ENCODE measurements around the gene ALKBH6. TPM values are rescaled to one million over a fixed set of nuclear protein-coding genes. Genes with fewer than 3 reads are reported as not detected.

The ALKBH6 gene
- total and polyA plus RNA-seq, 2 of the 13 experiments (the other 11 are each of a cell fraction or from before 2014, with no cell fraction given) = 13.7 to 18.1 TPM

DNA sequence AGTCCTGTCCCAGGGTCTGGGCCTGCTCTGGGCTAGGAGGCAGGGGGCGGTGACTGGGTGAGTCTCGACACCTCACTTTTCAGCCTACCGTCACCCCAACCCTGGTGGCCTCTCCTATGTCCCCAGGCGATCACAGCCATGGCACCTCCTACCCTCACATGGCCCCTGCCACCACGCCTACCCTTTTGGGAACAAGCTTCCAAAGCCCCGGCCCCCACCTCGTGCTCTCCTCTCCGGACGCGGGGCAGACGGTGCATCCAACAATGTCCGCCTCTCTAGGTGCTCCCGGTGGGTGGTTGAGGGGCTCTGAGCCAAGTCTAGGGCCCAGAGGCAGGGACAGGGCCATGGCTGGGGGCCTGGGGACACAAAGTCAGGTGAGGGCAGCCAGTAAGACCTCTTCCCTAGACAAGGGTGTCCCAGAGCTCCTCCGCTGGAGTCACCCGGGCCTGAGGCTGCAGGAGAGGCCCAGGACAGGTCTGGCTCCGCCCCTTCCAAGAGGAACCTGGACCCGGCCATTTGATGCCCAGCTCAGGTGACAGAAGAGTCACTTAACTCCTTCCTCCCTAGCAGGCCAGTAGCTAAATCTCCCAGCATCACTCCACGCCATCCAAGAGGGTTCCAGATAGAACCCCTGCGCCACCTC is 5.6 kb downstream of the ALKBH6 start, which contains the start of gene SYNE4 (continued):
- TF ChIP-seq TFDP2 (CRISPR knock-in tag; IDR thresholded peaks at IDR 0.05) (no peak), TRIM24 (CRISPR knock-in tag; IDR thresholded peaks at IDR 0.05) (no peak), ZNF354B (CRISPR knock-in tag; IDR thresholded peaks at IDR 0.05) (no peak), PATZ1 (CRISPR knock-in tag; IDR thresholded peaks at IDR 0.05) (peak; percentile 42; the same call in 1 of the 2 replicates), SIN3A (IDR thresholded peaks at IDR 0.05; ENCODE audit: borderline replicate concordance, low read depth, low read length) (peak; percentile 49; the same call in 1 of the 2 replicates), ZNF83 (CRISPR knock-in tag; IDR thresholded peaks at IDR 0.05; ENCODE audit: borderline replicate concordance) (no peak), ZNF337 (CRISPR knock-in tag; IDR thresholded peaks at IDR 0.05; ENCODE audit: borderline replicate concordance, low read depth) (no peak), RNF2 (conservative IDR thresholded peaks at IDR 0.05; ENCODE audit: low read depth) (no peak; the same call in 1 of the 2 replicates), ETS1 (CRISPR knock-in tag; IDR thresholded peaks at IDR 0.05) (no peak), ZNF749 (CRISPR knock-in tag; IDR thresholded peaks at IDR 0.05; ENCODE audit: borderline replicate concordance) (no peak), CENPX (CRISPR knock-in tag; IDR thresholded peaks at IDR 0.05) (no peak), SOX6 (IDR thresholded peaks at IDR 0.05) (no peak), SOX6 (CRISPR knock-in tag; IDR thresholded peaks at IDR 0.05) (peak; percentile 36; the same call in 1 of the 2 replicates), ZNF235 (CRISPR knock-in tag; IDR thresholded peaks at IDR 0.05; ENCODE audit: borderline replicate concordance) (no peak)
- TF ChIP-seq, protein P1, sequence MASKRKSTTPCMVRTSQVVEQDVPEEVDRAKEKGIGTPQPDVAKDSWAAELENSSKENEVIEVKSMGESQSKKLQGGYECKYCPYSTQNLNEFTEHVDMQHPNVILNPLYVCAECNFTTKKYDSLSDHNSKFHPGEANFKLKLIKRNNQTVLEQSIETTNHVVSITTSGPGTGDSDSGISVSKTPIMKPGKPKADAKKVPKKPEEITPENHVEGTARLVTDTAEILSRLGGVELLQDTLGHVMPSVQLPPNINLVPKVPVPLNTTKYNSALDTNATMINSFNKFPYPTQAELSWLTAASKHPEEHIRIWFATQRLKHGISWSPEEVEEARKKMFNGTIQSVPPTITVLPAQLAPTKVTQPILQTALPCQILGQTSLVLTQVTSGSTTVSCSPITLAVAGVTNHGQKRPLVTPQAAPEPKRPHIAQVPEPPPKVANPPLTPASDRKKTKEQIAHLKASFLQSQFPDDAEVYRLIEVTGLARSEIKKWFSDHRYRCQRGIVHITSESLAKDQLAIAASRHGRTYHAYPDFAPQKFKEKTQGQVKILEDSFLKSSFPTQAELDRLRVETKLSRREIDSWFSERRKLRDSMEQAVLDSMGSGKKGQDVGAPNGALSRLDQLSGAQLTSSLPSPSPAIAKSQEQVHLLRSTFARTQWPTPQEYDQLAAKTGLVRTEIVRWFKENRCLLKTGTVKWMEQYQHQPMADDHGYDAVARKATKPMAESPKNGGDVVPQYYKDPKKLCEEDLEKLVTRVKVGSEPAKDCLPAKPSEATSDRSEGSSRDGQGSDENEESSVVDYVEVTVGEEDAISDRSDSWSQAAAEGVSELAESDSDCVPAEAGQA (IDR thresholded peaks at IDR 0.05; ENCODE audit: low read depth) = no peak
- TF ChIP-seq, protein P1 (CRISPR knock-in tag; IDR thresholded peaks at IDR 0.05; ENCODE audit: borderline replicate concordance) = no peak
- TF ChIP-seq, protein P2, sequence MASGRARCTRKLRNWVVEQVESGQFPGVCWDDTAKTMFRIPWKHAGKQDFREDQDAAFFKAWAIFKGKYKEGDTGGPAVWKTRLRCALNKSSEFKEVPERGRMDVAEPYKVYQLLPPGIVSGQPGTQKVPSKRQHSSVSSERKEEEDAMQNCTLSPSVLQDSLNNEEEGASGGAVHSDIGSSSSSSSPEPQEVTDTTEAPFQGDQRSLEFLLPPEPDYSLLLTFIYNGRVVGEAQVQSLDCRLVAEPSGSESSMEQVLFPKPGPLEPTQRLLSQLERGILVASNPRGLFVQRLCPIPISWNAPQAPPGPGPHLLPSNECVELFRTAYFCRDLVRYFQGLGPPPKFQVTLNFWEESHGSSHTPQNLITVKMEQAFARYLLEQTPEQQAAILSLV (CRISPR knock-in tag; IDR thresholded peaks at IDR 0.05; ENCODE audit: borderline replicate concordance) = peak; percentile 88; the same call in 1 of the 2 replicates

All from HepG2 (cell line).